Motor neuron (in vitro differentiated cells): ENCODE data around the gene CATSPERD. TPM values are rescaled to one million over a fixed set of nuclear protein-coding genes. Genes with fewer than 3 reads are reported as not detected.
"Not testable (repeated sequence)": the region's sequence is repeated elsewhere in the genome, so short reads cannot be mapped to it uniquely, and the experiment has no call there.

Experiments
- ATAC-seq, 8 experiments: fragments of 200-7000 bp; cut with Tn5 transposase; replicated peaks in 6 of 8; 2 replicates each; pipeline ENCODE4 v1.8.0; 2021; ENCODE audit warnings: mild to moderate bottlenecking in 8 of 8, moderate library complexity in 8 of 8
- H3K27ac ChIP-seq, 2 donors: fragments of 250-450 bp; sonication (Bioruptor Pico); 2 replicates each; pipeline ENCODE4 v1.9.0; 2021; ENCODE audit warnings: antibody characterized with exemption in 2 of 2, mild to moderate bottlenecking in 2 of 2, moderate library complexity in 1 of 2
- H3K4me1 ChIP-seq, 2 donors: fragments of 250-450 bp; sonication (Bioruptor Pico); replicated peaks in 1 of 2; 2 replicates each; pipeline ENCODE4 v1.6.1; 2021; ENCODE audit warnings: antibody characterized with exemption in 2 of 2, mild to moderate bottlenecking in 2 of 2, moderate library complexity in 1 of 2
- H3K4me3 ChIP-seq, 5 donors: fragments of 250-450 bp; sonication (Bioruptor Pico); 2 replicates each; pipeline ENCODE4 v1.9.0; 2021; ENCODE audit warnings: antibody characterized with exemption in 5 of 5, mild to moderate bottlenecking in 5 of 5, moderate library complexity in 4 of 5
- WGBS, 10 experiments: fragments of 450-650 bp; shearing (Covaris generic); methylation state at CpG; one replicate each; pipeline ENCODE4 v1.0.0; 2022; 5-methylcytosine and 5-hydroxymethylcytosine counted together
- in situ Hi-C, 9 experiments: fragments of 400-800 bp; cut with MboI; loops; one replicate each; pipeline ENCODE4 v1.15.0; 2021; ENCODE audit warnings: low sequenced_read_pairs in 9 of 9, low pct_unique_long_range_greater_than_20kb in 2 of 9; ENCODE audit not compliant: unreplicated experiment in 9 of 9
- total RNA-seq, 8 experiments: library from RNA; unstranded; fragments of 300-600 nt; gene quantifications; 2 replicates each; pipeline versions ENCODE4 v1.2.3 to v1.2.4, GENCODE V29; 2022

The CATSPERD gene
- total RNA-seq, 8 experiments from 2014 or later = 0.05 TPM; not detected in 7

GRCh38 chr19:5780916-5781315 is 60.5 kb downstream of the CATSPERD start:
- H3K4me3 ChIP-seq, H3K4me1 ChIP-seq, in situ Hi-C loops, ATAC-seq, H3K27ac ChIP-seq: not testable (repeated sequence)
- WGBS, 10 experiments = 60 to 100% (median 86%) methylated on average over 1 to 3 of the region's 11 CpGs; no CpG with 5 or more reads in 6 of the 10 experiments

GRCh38 chr19:5782322-5782721 is 61.9 kb downstream of the CATSPERD start:
- Histone ChIP-seq H3K4me3 (no peak overlapping the region), H3K27ac (no peak overlapping the region), H3K4me1 (no peaks in the 10 kb centered on the region)
- ATAC-seq = peak in 3 of 8 experiments; percentile 6 to 11 (median 9)
- no CpG with 5 or more reads among the region's 9 CpGs for WGBS, 10 experiments
- in situ Hi-C loops = no loop called here

DNA sequence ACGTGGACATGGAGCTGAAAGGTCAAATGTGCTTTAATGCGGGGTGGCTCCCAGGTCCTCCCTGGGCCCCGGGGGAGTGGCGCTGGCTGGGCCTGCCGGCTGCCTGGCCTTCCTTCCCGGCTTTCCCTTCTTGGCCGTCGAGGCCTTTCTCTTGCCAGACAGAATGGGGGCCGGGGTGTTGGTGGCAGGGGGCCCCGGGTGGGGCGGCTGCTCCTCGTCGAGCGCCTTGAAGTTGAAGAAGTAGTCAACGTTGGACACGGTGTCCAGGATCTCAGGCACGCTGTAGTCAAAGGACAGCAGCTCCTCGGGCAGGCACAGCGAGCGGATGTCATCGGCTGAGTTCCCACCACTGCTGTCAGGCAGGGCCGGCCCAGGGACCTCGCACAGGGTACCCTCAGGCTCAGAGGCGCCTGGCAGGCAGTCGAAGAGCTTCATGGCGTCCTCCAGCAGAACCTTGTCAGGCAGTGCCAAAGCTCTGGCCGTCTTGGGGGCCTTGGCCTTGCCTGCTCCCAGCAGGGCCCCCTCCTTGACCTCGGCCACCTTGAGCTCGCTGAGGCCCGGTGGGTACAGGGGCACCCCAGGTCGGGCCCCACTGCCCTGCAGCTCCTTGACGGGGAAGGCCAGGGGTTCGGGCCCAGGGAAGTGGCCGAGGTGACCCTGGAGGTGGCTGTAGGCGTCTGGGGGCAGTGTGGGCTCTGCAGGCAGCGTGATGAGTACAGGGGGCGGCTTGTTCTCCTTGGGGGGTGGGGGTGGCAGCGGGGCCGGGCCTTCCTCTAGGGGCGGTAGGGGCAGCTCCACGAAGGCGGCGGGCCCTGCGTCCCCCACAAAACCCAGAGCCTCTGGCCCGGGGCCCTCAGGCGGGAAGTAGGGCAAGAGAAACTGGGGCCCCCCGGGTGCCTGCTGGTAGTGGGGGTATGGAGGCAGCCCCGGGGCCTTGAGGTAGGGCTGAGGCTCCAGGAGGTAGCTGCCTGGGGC is 62.8 kb downstream of the CATSPERD start:
- H3K4me3 ChIP-seq = no peak overlapping the region
- no peak overlapping the region for H3K27ac ChIP-seq
- WGBS, 10 experiments = no CpG with 5 or more reads among the region's 48 CpGs
- in situ Hi-C loops = no loop called here
- peak in 4 of 8 experiments; percentile 4 to 10 (median 8) for ATAC-seq
- H3K4me1 ChIP-seq = no peaks in the 10 kb centered on the region

DNA sequence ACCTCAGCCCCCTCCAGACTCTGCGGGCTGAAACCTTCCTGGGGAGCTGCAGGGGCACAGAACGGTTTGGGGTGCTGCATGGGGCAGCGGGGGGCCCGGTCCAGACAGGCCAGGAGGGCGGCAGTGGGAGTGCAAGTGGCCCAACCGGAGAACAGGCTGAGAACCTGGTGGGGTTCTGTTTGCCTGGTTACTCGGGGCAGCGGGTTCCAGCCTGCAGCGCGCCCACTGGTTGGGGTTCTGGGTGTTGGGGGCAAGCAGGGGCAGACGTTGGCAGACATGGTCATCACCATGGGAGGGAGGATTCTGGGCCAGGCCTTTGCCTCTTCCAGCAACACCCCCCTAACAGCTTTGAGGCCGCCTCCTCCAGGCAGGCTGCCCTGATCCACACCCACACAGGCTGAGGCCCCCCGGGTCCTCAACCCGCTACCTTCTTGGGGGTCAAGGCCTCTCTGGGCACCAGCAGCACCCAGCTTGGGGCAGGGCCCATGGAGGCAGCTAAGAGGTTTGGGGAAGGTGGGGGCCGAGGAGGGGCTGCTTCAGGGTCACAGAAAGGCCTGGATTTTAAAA is 64.2 kb downstream of the CATSPERD start, which contains the start of gene PRR22:
TSS of gene PRR22 (minus strand) at position 166 of the 567 bp plus-strand sequence. CDS start at position 80, 86 bp downstream.
- H3K4me3 ChIP-seq = no peak within 1 kb of the TSS
- peak in 3 of 8 experiments; percentile 2 to 9 (median 4) for ATAC-seq
- 100% methylated on average over 2 of the region's 15 CpGs; no CpG with 5 or more reads in 9 of the 10 experiments for WGBS, 10 experiments
- in situ Hi-C loops = no loop called here
- H3K4me1 ChIP-seq = no peaks in the 10 kb centered on the region
- H3K27ac ChIP-seq = no peak within 1 kb of the TSS

DNA sequence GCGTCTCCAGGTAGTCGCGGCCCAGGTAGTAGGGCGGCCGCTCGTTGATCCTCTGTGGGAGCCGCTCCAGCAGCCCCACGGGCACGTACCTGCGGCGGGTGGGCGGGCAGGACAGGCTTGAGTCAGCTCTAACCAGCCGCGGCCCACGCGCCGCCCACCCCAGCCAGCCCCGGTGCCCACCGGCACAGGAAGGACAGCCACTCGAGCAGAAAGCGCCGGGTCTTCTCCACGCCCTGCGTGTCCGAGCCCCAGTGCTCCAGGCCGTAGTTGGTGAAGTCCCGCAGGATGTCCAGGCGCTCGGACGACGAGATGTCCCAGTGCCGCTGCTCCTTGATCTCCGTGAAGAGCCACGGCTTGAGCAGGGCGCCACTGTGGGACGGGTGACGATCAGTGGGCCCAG is 65.0 kb downstream of the CATSPERD start:
- Histone ChIP-seq H3K4me3 (no peak overlapping the region), H3K4me1 (peaks cover 0 to 3% of the 10 kb centered on the region in 2 donors), H3K27ac (no peak overlapping the region)
- in situ Hi-C loops = no loop called here
- WGBS, 10 experiments = 100% methylated on average over 4 of the region's 37 CpGs; no CpG with 5 or more reads in 9 of the 10 experiments
- ATAC-seq = no peak

GRCh38 chr19:5786593-5787408 is 66.4 kb downstream of the CATSPERD start:
- in situ Hi-C loops = no loop called here
- no peak overlapping the region for H3K27ac ChIP-seq
- WGBS, 10 experiments = 84 to 100% (median 95%) methylated on average over 3 to 16 of the region's 44 CpGs; no CpG with 5 or more reads in 5 of the 10 experiments

DNA sequence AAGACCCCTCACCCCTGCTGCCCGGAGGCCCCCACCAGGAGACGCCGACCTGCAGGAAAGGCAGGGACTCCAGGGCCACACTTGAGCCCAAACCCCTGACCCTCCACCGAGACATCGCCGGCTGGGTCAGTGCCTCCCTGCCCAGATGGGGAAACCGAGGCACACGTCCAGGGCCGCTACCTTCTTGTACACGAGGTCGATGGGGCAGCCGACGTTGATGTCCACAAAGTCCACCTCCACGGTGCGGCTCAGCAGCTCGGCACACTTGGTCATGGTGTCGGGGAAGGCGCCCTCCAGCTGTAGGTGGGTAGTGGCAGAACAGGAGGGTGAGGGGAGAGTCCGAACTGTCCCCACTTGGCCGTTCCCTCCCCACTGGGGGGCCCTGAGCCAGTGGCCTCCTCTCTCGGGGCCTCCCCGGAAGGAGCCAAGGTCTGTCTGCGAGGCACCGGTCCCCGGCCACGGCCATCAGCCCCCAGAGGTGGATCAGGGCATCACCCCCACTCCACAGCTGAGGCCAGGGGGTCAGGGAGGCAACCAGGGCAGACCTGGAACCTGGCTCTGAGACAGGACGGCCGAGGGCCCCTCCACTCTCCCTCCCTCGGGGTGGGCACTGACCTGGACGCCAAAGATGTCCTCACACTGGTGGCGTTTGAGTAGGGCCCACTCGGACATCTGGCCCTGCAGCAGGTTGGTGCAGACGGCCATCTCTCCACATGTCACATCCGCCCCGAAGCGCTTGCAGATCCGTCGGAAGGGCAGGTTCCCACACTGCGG is 67.2 kb downstream of the CATSPERD start:
- H3K4me1 ChIP-seq = peaks cover 3 to 4% of the 10 kb centered on the region in 2 donors
- no peak overlapping the region for H3K4me3 ChIP-seq
- no peak for ATAC-seq
- in situ Hi-C loops = no loop called here
- WGBS, 10 experiments = 89 to 100% (median 98%) methylated on average over 1 to 7 of the region's 39 CpGs; no CpG with 5 or more reads in 4 of the 10 experiments
- no peak overlapping the region for H3K27ac ChIP-seq

More at GRCh38 chr19:5786593-5787408, 66.4 kb downstream of the CATSPERD start:
- no peak for ATAC-seq
- H3K4me3 ChIP-seq = no peak overlapping the region
- H3K4me1 ChIP-seq = peaks cover 3 to 4% of the 10 kb centered on the region in 2 donors

- H3K4me3 ChIP-seq = no peak overlapping the region
- H3K27ac ChIP-seq = no peak overlapping the region
- ATAC-seq = no peak
- H3K4me1 ChIP-seq = peaks cover 3 to 4% of the 10 kb centered on the region in 2 donors
- in situ Hi-C loops = no loop called here
- 60 to 100% (median 100%) methylated on average over 1 to 3 of the region's 5 CpGs; no CpG with 5 or more reads in 5 of the 10 experiments for WGBS, 10 experiments
Observed at GRCh38 chr19:5788422-5788821, 68.0 kb downstream of the CATSPERD start.

DNA sequence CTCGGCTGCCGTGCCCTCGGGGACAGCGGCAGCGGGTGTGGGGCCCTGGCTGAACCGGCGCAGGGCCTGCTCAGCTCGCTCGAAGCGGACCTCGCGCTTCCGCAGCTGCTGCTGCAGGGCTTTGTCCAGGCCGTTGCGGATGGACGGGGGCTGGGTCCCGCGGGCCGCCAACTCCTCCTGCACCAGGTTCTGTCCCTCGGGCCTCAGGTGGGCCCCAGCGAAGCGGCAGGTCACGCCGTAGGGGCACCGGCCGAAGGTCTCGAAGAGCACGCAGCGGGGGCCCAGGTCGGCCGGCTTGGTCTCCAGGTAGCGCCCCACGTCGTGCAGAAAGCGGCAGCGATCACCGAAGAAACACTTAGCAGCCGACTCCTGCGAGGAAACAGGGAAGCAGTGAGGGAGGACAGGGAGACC is 68.9 kb downstream of the CATSPERD start:
- no peak for ATAC-seq
- H3K4me3 ChIP-seq = no peak overlapping the region
- in situ Hi-C loops = no loop called here

DNA sequence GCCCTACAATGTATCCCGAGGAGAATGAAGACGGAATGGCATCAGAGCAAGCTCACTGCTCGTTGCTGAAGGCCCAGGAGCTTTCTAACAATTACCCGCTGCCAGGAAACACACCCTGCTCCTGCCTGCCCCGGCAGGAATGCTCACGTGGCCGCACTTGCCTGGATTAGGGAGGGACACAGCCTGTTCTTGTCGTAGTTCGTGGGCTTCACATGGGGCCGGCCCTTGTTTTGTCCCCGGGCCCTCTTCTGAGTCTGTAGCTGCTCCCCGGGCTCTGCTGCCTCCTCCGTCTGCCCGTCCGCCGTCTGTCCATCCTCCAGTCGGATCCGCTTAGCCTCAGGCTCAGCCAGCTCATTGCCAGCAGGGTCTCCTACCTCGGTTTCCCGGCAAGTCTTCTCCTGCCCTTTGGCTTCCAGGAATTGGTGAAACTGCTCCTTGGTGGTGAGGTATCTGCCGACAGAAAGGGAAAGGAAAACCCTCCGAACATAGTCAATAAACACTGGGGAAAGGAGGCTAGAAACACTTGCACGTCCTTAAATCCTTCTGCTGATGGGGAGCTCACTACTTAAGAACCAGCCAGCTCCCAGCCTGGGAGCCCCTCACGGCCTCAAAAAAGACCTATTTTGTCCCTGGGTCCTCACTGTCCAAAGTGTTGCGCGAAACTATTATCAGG is 69.6 kb downstream of the CATSPERD start:
- H3K4me3 ChIP-seq = peak overlapping the region; percentile 71 to 95 (median 90)
- ATAC-seq = no peak
- peaks cover 3 to 4% of the 10 kb centered on the region in 2 donors for H3K4me1 ChIP-seq
- WGBS, 10 experiments = 10 to 87% (median 71%) methylated on average over 2 to 18 of the region's 26 CpGs; no CpG with 5 or more reads in 1 of the 10 experiments
- H3K27ac ChIP-seq = peak overlapping the region in 1 of 2 donors; percentile 50
- in situ Hi-C loops = no loop called here

More for the DNA sequence above, 68.9 kb downstream of the CATSPERD start:
- Histone ChIP-seq H3K27ac (no peak overlapping the region), H3K4me1 (peaks cover 3 to 4% of the 10 kb centered on the region in 2 donors)
- WGBS, 10 experiments = 93 to 100% (median 94%) methylated on average over 2 to 20 of the region's 39 CpGs; no CpG with 5 or more reads in 6 of the 10 experiments
